ENCODE data around the gene CDC14B.
A peak's percentile ranks its signal among the peaks of the same experiment; 100 is the strongest.
"Not testable (repeated sequence)": the region's sequence is repeated elsewhere in the genome, so short reads cannot be mapped to it uniquely, and the experiment has no call there.

Gene CDC14B

GRCh38 chr9:96619491-96620180, at the start of gene CDC14B:
Gene CDC14B (minus strand): TSS chr9:96619843. CDS start chr9:96619378, 465 bp downstream.
- ATAC-seq, result peak; percentile 75
- peak; percentile 78 for DNase-seq

- DNase-seq (no peak), ATAC-seq (no peak)
These were observed 49.4 kb upstream of the CDC14B start for GRCh38 chr9:96668868-96669534.

DNA sequence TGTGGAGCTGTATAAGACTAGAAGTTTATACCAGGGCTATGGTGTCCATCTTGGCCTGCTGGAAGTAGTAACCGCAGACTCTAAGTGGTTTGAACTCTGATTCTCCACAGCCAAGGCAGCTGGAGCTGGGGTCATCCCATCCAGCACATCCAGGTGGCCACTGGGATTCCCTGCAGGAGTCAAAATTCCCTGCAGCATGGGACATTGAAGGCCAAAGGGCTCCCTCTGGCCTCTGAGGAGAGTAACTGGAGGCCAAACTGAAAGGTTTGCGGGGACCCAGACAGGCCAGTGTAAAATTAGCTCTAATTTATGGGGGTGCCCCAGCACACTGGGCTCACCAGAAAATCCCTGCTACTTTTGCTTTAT, 47.7 kb upstream of the CDC14B start:
- ATAC-seq (no peak), DNase-seq (no peak)

- DNase-seq, result not testable (repeated sequence)
- ATAC-seq, result peak; percentile 36
These were observed 47.2 kb upstream of the CDC14B start for GRCh38 chr9:96666653-96667362.

DNA sequence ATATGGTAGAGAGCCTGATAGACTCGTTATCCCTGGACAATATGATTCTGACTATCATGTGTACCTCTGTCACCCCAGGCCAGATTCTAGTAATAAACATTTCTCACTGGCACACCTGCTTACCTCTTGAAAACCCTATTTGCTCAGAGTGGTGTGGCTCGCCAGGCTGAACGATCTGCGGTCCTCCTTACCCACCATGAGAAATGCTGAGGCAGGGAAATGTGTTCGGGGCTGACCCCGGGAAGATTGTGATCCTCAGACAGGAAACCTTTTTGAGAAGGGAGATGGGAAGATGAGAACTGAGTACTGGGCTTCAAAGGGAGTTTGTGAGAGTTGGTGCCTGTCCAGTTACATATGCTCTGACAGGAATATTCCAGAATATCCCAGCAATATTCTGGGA, 46.1 kb upstream of the CDC14B start:
- ATAC-seq (no peak), DNase-seq (no peak)

GRCh38 chr9:96663506-96664120, 44.0 kb upstream of the CDC14B start:
- DNase-seq (no peak), ATAC-seq (no peak)

GRCh38 chr9:96661711-96662110, 42.1 kb upstream of the CDC14B start:
- DNase-seq, result no peak
- no peak for ATAC-seq

- ATAC-seq (no peak), DNase-seq (no peak)
These were observed 41.1 kb upstream of the CDC14B start for GRCh38 chr9:96660692-96661248.

DNA sequence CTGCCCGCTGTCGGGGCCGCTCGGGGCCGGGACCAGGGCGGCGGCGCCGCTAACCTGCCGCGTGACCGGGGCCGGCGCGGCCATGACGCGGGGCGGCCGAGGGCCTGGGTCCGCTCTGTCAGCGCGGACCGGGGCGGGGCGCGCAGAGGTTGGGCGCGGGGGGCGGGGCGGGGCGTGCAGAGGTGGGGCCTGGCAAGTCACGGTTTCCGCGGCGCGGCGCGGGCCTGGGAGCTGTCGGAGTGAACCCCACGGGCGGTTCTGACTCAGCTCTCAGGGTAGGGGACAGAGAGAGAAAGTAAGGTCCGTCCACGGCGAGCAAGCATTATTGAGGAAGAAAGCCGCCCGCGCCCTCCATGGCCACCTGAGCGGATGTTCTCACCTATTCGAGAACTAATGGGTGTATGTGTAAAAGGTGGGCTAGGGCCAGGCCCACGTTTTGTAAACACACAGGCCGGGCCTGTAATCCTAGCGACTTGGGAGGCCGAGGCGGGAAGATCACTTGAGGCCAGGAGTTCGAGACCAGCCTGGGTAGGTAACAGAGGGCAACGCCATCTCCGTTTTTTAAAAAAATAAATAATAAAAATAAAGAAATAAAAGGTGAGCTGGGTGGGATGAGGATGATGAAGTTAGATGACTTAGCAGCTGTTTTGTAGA, 35.7 kb upstream of the CDC14B start, which contains the start of gene PRXL2C:
Gene PRXL2C, minus strand, starts transcription at position 120 of the 654 bp plus-strand sequence. Its CDS starts 36 bp downstream, at position 84.
- peak; percentile 86 for DNase-seq
- peak; percentile 87 for ATAC-seq

- DNase-seq (peak; percentile 74), ATAC-seq (peak; percentile 75)
These were observed 35.0 kb upstream of the CDC14B start for GRCh38 chr9:96654450-96655197.

GRCh38 chr9:96651626-96652025, 32.0 kb upstream of the CDC14B start:
- ATAC-seq (no peak), DNase-seq (no peak)

DNA sequence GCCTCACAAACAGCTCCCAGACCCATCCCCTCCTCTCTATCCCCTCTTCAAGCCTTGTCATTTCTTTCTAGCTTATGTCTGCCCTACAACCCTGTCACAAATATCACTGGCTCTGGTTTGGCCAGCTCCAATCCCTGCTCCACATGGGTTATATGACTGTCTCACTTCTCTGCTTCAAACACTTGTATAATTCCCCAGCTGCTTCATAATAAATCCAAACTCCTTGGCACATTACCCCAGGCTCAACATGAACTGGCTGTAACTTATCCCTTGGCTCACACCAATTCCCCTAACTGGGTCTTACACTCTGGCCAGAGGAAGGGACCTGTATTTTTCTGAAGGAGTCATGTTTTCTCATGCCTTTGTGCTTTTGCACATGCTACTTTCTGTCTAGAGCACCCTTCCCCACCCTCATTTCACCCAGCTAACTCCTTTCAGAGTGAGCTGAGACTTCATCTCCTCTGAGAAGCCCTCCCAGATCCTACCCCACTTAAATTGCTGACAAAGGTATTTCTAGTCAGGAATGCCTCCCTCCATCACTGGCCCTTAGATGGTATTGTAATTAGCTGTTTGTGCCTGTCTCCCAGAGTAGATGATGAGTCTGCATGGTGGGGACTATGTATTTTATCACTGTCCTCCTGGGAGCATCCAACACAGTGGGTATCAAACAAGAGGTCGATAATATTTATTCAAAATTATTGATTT, 30.1 kb upstream of the CDC14B start:
- DNase-seq (no peak), ATAC-seq (no peak)

- DNase-seq, result no peak
- ATAC-seq, result no peak
These were observed 26.7 kb upstream of the CDC14B start for GRCh38 chr9:96646081-96646991.

DNA sequence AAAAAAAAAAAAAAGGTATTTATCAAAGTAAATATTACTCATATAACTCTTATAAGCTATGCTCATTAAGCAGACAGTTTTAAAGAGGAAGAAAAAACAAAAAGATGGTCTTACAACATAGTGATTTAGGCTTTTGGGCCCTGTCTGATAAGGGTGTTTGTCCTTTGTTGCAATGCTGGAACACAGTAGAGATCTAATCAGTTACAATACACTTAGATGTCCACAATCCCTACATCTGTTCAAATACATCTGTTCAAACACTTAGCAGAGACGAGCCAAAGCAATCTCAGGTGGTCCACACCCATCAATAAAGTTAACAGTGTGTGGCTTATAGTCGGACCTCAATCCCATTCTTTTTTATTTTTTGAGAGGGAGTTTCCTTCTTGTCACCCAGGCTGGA, 24.5 kb upstream of the CDC14B start:
- ATAC-seq, result no peak
- no peak for DNase-seq

DNA sequence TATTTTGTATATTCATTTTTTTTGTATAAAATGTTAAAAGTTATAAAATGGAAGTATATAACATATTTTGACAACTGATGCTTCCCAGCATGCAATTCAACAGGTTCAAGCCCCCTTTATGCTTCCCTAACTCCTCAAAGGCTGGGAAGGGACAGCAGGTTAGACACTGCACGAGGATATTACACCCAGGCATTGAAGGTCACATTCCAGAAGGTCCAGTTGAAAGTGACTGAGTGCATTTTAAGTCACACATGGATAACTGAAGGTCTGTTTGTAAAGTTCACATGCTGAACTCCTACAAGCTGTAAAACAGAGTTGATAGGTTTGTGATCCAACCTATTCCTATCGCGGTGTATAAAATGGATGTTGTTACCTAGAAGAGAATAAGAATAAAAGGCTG, 21.9 kb upstream of the CDC14B start:
- DNase-seq, result no peak
- no peak for ATAC-seq

DNA sequence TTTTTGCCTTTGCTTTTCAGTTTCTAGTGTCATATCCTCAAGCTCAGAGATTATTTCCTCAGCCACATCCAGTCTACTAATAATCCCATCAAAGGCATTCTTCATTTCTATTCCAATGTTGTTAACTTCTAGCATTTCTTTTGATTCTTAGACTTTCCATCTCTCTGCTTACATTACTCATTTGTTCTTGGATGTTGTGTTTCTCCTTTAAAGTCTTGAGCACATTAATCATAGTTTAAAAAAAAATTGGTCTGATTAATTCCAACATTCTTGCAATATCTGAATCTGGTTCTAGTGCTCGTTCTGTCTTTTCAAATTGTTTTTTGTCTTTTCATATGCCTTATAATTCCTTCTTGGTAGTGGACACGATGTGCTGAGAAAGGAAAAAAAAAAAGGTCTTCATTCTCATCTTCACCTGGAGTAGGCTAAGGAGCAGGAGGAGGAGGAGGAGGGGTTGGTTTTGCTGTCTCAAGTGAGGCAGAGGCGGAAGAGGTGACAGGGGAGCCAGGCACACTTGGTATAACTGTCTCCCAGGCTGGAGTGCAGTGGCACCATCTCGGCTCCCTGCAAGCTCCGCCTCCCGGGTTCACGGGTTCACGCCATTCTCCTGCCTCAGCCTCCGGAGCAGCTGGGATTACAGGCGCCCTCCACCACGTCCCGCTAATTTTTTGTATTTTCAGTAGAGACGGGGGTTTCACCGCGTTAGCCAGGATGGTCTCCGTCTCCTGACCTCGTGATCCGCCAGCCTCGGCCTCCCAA, 19.1 kb upstream of the CDC14B start:
- no peak for DNase-seq
- no peak for ATAC-seq

DNA sequence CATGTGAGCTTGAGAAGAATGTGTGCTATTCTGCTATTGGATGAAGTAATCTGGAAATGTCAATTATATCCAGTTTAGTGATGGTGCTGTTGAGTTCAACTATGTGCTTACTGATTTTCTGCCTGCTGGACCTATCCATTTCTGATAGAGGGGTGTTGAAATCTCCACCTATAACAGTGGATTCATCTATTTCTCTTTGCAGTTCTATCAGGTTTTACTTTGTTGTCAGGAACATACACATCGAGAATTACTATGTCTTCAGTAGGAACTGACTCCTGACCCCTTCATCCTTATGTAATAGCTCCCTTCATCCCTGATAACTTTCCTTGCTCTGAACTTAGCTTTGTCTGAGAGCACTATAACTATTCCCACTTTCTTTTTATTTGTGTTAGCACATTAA, 16.7 kb upstream of the CDC14B start:
- no peak for DNase-seq
- no peak for ATAC-seq

DNA sequence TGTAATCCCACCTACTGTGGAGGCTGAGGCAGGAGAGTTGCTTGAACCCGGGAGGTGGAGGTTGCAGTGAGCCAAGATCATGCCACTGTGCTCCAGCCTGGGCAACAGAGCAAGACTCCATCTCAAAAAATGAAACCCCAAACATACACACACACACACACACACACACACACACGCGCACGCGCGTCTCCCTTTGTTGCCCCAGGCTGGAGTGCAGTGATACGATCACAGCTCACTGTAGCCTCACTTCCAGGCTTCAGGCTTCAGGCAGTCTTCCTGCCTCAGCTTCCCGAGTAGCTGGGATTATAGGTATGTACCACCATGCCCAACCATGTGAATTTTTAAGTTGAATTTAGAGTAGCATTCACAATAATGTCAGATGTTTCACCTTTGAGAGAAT, 13.9 kb upstream of the CDC14B start:
- not testable (repeated sequence) for DNase-seq, ATAC-seq

GRCh38 chr9:96626912-96627311, 7.3 kb upstream of the CDC14B start:
- ATAC-seq (no peak), DNase-seq (no peak)

All from stimulated activated naive CD8-positive, alpha-beta T cell treated with anti-CD3 and anti-CD28 coated beads, Interleukin-15, Interleukin-2, amounts not matched to agents 100 U/mL and 50 U/mL, for 24 hours (primary cell).